Liver (tissue), 3 donors: ENCODE results near the gene ANKS3.

Source experiments
- EGR1 ChIP-seq, 2 donors: IDR thresholded peaks; 2 replicates each; pipeline ENCODE4 v1.6.1; 2016 to 2018; ENCODE audit warnings: antibody characterized with exemption in 2 of 2, low read depth in 2 of 2
- FOXA1 ChIP-seq: IDR thresholded peaks from 2 replicates; pipeline ENCODE4 v1.6.1; 2016; ENCODE audit warnings: antibody characterized with exemption
- RAD21 ChIP-seq, 2 donors: IDR thresholded peaks; 2 replicates each; pipeline ENCODE4 v1.6.1; 2016; ENCODE audit warnings: antibody characterized with exemption in 2 of 2, mild to moderate bottlenecking in 2 of 2
- SP1 ChIP-seq: IDR thresholded peaks from 2 replicates; pipeline ENCODE4 v1.6.1; 2018; ENCODE audit warnings: antibody characterized with exemption, mild to moderate bottlenecking
- TAF1 ChIP-seq: conservative IDR thresholded peaks from 2 replicates; pipeline ENCODE4 v1.6.1; 2016; ENCODE audit warnings: antibody characterized with exemption, mild to moderate bottlenecking
- YY1 ChIP-seq: IDR thresholded peaks from 2 replicates; pipeline ENCODE4 v1.6.1; 2016; ENCODE audit warnings: antibody characterized with exemption, mild to moderate bottlenecking
- TF ChIP-seq, protein P1 (sequence below): fragments of 150-350 bp; IDR thresholded peaks from 2 replicates; pipeline ENCODE4 v1.5.1; 2017; ENCODE audit warnings: improper control_type of control experiment, low read depth, low read length; ENCODE audit not compliant: missing input control
- TF ChIP-seq, protein P2 (sequence below): IDR thresholded peaks from 2 replicates; pipeline ENCODE4 v1.6.1; 2016; ENCODE audit warnings: antibody characterized with exemption, mild to moderate bottlenecking
- TF ChIP-seq, protein P3 (sequence below): IDR thresholded peaks from 2 replicates; pipeline ENCODE4 v1.6.1; 2016; ENCODE audit warnings: antibody characterized with exemption
- donor health status: healthy.
- donor health status: healthy.

DNA sequence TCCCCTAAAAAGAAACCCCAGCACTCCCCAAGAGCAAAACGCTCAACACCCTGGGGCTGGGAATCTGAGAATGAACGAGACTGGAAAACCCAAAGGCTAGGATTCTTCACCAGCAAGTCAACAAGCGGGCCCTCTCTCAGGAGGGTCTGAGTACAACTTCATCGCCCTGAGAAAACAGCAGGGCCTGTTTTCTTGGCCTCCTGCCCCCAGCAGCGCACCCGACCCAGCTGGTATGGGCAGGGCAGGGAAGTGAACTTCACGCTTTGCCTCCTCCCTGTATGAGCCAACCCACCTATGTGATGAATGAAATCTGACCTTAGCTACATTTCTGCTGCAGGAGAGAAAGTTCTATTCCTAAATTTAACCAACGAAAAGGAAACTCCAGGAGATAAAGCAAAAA is 29.6 kb downstream of the ANKS3 start:
- TF ChIP-seq FOXA1, result no peak
- TF ChIP-seq, protein P1, sequence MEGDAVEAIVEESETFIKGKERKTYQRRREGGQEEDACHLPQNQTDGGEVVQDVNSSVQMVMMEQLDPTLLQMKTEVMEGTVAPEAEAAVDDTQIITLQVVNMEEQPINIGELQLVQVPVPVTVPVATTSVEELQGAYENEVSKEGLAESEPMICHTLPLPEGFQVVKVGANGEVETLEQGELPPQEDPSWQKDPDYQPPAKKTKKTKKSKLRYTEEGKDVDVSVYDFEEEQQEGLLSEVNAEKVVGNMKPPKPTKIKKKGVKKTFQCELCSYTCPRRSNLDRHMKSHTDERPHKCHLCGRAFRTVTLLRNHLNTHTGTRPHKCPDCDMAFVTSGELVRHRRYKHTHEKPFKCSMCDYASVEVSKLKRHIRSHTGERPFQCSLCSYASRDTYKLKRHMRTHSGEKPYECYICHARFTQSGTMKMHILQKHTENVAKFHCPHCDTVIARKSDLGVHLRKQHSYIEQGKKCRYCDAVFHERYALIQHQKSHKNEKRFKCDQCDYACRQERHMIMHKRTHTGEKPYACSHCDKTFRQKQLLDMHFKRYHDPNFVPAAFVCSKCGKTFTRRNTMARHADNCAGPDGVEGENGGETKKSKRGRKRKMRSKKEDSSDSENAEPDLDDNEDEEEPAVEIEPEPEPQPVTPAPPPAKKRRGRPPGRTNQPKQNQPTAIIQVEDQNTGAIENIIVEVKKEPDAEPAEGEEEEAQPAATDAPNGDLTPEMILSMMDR, result no peak
- no peak for TF ChIP-seq RAD21 (IDR thresholded peaks at IDR 0.05)
- TF ChIP-seq TAF1, result no peak
- TF ChIP-seq EGR1 (IDR thresholded peaks at IDR 0.05; ENCODE audit: low read depth in 2 of 2), result no peak
- no peak for TF ChIP-seq SP1
- TF ChIP-seq, protein P2, sequence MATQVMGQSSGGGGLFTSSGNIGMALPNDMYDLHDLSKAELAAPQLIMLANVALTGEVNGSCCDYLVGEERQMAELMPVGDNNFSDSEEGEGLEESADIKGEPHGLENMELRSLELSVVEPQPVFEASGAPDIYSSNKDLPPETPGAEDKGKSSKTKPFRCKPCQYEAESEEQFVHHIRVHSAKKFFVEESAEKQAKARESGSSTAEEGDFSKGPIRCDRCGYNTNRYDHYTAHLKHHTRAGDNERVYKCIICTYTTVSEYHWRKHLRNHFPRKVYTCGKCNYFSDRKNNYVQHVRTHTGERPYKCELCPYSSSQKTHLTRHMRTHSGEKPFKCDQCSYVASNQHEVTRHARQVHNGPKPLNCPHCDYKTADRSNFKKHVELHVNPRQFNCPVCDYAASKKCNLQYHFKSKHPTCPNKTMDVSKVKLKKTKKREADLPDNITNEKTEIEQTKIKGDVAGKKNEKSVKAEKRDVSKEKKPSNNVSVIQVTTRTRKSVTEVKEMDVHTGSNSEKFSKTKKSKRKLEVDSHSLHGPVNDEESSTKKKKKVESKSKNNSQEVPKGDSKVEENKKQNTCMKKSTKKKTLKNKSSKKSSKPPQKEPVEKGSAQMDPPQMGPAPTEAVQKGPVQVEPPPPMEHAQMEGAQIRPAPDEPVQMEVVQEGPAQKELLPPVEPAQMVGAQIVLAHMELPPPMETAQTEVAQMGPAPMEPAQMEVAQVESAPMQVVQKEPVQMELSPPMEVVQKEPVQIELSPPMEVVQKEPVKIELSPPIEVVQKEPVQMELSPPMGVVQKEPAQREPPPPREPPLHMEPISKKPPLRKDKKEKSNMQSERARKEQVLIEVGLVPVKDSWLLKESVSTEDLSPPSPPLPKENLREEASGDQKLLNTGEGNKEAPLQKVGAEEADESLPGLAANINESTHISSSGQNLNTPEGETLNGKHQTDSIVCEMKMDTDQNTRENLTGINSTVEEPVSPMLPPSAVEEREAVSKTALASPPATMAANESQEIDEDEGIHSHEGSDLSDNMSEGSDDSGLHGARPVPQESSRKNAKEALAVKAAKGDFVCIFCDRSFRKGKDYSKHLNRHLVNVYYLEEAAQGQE, result no peak
- TF ChIP-seq, protein P3, sequence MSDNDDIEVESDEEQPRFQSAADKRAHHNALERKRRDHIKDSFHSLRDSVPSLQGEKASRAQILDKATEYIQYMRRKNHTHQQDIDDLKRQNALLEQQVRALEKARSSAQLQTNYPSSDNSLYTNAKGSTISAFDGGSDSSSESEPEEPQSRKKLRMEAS, result no peak
- no peak for TF ChIP-seq YY1
